ENCODE data around the gene WNT7B.

GRCh38 chr22:45904236-45904635, 72.7 kb downstream of the WNT7B start:
- TF ChIP-seq CTCF (IDR thresholded peaks at IDR 0.05; ENCODE audit: low read length) (no peak), EZH2 (optimal IDR thresholded peaks at IDR 0.05; ENCODE audit: low read depth, low read length) (no peak)

Measured in MM.1S (cell line).